SU-DHL-6 (cell line): Measurements from ENCODE around the gene VASP.

Experiments used
- CTCF ChIP-seq: fragments of 200-600 bp; sonication (generic); IDR thresholded peaks from one replicate; pipeline ENCODE4 v1.5.1; 2017; ENCODE audit warnings: antibody characterized with exemption, mild to moderate bottlenecking, low read length, moderate library complexity; ENCODE audit not compliant: insufficient read depth, poor library complexity, severe bottlenecking
- EZH2phosphoT487 ChIP-seq: fragments of 200-600 bp; sonication (generic), shearing (Covaris generic); conservative IDR thresholded peaks from 2 replicates; pipeline ENCODE4 v1.6.1; 2018; ENCODE audit warnings: mild to moderate bottlenecking, antibody characterized with exemption, low read length, moderate library complexity, mixed read lengths

GRCh38 chr19:45528744-45529419 lies 21.6 kb downstream of the VASP start:
- no peak for TF ChIP-seq CTCF
- no peak for TF ChIP-seq EZH2phosphoT487
